GM12892 (cell line): ENCODE data around the gene UBE2K.
"Not testable (repeated sequence)": the region's sequence is repeated elsewhere in the genome, so short reads cannot be mapped to it uniquely, and the experiment has no call there.

Experiments used
- DNase-seq: peaks from one replicate; pipeline ENCODE4 v3.0.0; 2011; ENCODE audit not compliant: insufficient read length
- FAIRE-seq: peaks from 2 replicates; lab custom pipeline; 2011; peaks lifted over from hg19 to GRCh38; lab: Jason Lieb, UNC
- POLR2A ChIP-seq: IDR thresholded peaks from 2 replicates; pipeline ENCODE4 v1.6.1; 2011; ENCODE audit warnings: low read depth, low read length, control low read depth
- POLR2AphosphoS5 ChIP-seq: IDR thresholded peaks from 2 replicates; pipeline ENCODE4 v1.6.1; 2011; ENCODE audit warnings: low read depth, low read length, control low read depth
- TAF1 ChIP-seq: IDR thresholded peaks from 2 replicates; pipeline ENCODE4 v1.6.1; 2011; ENCODE audit warnings: low read depth, mild to moderate bottlenecking, control low read depth, low read length, borderline replicate concordance

Gene UBE2K

GRCh38 chr4:39662683-39663082, 35.3 kb upstream of the UBE2K start:
- TF ChIP-seq POLR2A (no peak), TAF1 (no peak), POLR2AphosphoS5 (no peak)
- no peak for DNase-seq
- FAIRE-seq = no peak

- no peak for TF ChIP-seq POLR2AphosphoS5
- FAIRE-seq = no peak
- DNase-seq = no peak
Measured at GRCh38 chr4:39664828-39665731, 32.9 kb upstream of the UBE2K start.

- DNase-seq (no peak), FAIRE-seq (no peak)
- TF ChIP-seq POLR2AphosphoS5 = no peak
- TF ChIP-seq POLR2A = no peak
- TF ChIP-seq TAF1 = no peak
Measured at GRCh38 chr4:39667706-39668105, 30.2 kb upstream of the UBE2K start.

- FAIRE-seq = no peak
- no peak for TF ChIP-seq POLR2A
- TF ChIP-seq TAF1 = no peak
- no peak for TF ChIP-seq POLR2AphosphoS5
- DNase-seq = no peak
Measured at GRCh38 chr4:39668887-39669286, 29.0 kb upstream of the UBE2K start.

GRCh38 chr4:39670296-39670695, 27.6 kb upstream of the UBE2K start:
- DNase-seq, FAIRE-seq: not testable (repeated sequence)

GRCh38 chr4:39675681-39676080, 22.3 kb upstream of the UBE2K start:
- DNase-seq, FAIRE-seq: not testable (repeated sequence)

GRCh38 chr4:39681003-39681402, 16.9 kb upstream of the UBE2K start:
- DNase-seq, FAIRE-seq: not testable (repeated sequence)

- TF ChIP-seq POLR2AphosphoS5 (no peak), TAF1 (no peak), POLR2A (no peak)
- no peak for DNase-seq
- no peak for FAIRE-seq
Measured at GRCh38 chr4:39682138-39682537, 15.8 kb upstream of the UBE2K start.

GRCh38 chr4:39685990-39686389, 11.9 kb upstream of the UBE2K start:
- DNase-seq (no peak), FAIRE-seq (no peak)
- TF ChIP-seq POLR2AphosphoS5 (no peak), POLR2A (no peak), TAF1 (no peak)

GRCh38 chr4:39687014-39687413, 10.9 kb upstream of the UBE2K start:
- DNase-seq = no peak

GRCh38 chr4:39689970-39690369, 8.0 kb upstream of the UBE2K start:
- no peak for DNase-seq
- FAIRE-seq = no peak
- TF ChIP-seq TAF1 (no peak), POLR2AphosphoS5 (no peak), POLR2A (no peak)

More at GRCh38 chr4:39687014-39687413, 10.9 kb upstream of the UBE2K start:
- FAIRE-seq = no peak
- TF ChIP-seq POLR2AphosphoS5 (no peak), POLR2A (no peak), TAF1 (no peak)

GRCh38 chr4:39698424-39699009, 581 bp downstream of the UBE2K start:
- DNase-seq = no peak
- no peak for FAIRE-seq

More at GRCh38 chr4:39698424-39699009, 581 bp downstream of the UBE2K start:
- TF ChIP-seq POLR2AphosphoS5 (no peak), POLR2A (no peak), TAF1 (no peak)
